ENCODE data around the gene XIAP.
"Not testable (repeated sequence)": the region's sequence is repeated elsewhere in the genome, so short reads cannot be mapped to it uniquely, and the experiment has no call there.

GRCh38 chrX:123932055-123932454, 72.2 kb downstream of the XIAP start:
- not testable (repeated sequence) for TF ChIP-seq CTCF, POLR2AphosphoS5 (IDR thresholded peaks at IDR 0.05)

Data from prostate gland (tissue), 2 donors.